Measurements from ENCODE around the gene NRROS.

GRCh38 chr3:196662711-196663571, 23.4 kb downstream of the NRROS start:
- TF ChIP-seq POLR2A (IDR thresholded peaks at IDR 0.05; ENCODE audit: low read depth, low read length) (no peak), RAD21 (IDR thresholded peaks at IDR 0.05; ENCODE audit: low read length) (no peak), CTCF (conservative IDR thresholded peaks at IDR 0.05; ENCODE audit: low read depth, low read length) (no peak), MXI1 (IDR thresholded peaks at IDR 0.05; ENCODE audit: borderline replicate concordance, low read depth, low read length) (no peak), MAFK (IDR thresholded peaks at IDR 0.05; ENCODE audit: low read depth, low read length) (no peak), NFE2L2 (IDR thresholded peaks at IDR 0.05; ENCODE audit: low read depth, low read length) (no peak), CEBPB (IDR thresholded peaks at IDR 0.05; ENCODE audit: low read depth, low read length) (no peak), ELK1 (IDR thresholded peaks at IDR 0.05; ENCODE audit: borderline replicate concordance, low read depth, low read length) (no peak), SMC3 (IDR thresholded peaks at IDR 0.05; ENCODE audit: low read depth, low read length) (no peak), BHLHE40 (IDR thresholded peaks at IDR 0.05; ENCODE audit: low read depth, low read length) (no peak)
- TF ChIP-seq, protein P1, sequence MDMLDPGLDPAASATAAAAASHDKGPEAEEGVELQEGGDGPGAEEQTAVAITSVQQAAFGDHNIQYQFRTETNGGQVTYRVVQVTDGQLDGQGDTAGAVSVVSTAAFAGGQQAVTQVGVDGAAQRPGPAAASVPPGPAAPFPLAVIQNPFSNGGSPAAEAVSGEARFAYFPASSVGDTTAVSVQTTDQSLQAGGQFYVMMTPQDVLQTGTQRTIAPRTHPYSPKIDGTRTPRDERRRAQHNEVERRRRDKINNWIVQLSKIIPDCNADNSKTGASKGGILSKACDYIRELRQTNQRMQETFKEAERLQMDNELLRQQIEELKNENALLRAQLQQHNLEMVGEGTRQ (IDR thresholded peaks at IDR 0.05; ENCODE audit: low read depth, low read length) = no peak

All from IMR-90 (cell line).